HG02610 (cell line): ENCODE measurements around the gene ABL1.
A peak's percentile ranks its signal among the peaks of the same experiment; 100 is the strongest.

ENCODE experiments used
- ATAC-seq: cut with Tn5 transposase; IDR thresholded peaks from one replicate; pipeline ENCODE4 v1.9.1; 2021; ENCODE audit warnings: mild to moderate bottlenecking, moderate library complexity; ENCODE audit not compliant: unreplicated experiment

ABL1 gene

DNA sequence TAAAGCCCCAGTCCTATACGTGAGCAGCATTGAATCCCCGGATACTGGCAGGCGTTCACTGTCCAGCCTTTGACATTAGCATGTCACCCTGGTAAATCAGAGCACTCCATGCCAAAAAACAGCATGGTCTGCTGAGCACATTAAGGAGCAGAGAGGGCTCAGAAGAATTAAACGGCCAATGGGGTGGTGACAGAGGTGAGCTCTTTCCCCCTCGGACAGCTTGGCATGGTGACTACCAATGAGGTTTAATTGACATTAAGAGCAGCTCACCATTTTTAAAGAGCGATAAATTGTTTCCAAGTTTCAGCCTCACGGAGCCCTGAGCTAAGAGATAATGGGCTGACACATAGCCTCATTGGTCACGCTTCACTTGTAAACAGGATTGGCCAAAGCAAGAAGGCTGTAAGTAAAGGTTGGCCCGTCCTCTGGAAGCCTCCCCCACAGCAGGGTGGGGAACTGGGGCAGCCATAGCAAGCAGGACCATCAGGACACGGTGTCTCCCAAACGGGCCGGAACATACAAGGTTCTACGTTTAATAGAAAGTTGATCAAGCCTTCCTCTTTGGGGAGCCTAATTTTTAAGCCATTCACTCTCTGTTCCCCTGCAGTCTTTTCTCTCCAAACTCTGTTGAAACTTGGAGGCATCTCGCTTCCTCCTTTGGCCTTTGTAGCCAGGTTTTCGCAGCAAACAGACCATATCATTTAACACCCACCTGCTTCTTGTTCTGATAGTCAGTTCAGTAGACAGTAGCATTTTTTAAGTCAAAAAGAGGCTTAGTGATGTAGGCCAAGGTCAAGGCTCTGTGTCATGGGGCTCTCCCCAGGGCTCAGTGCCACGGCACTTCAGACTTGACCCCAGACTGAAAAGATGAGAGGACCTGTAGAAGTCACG lies 35.7 kb downstream of the ABL1 start:
- ATAC-seq = peak; percentile 79

DNA sequence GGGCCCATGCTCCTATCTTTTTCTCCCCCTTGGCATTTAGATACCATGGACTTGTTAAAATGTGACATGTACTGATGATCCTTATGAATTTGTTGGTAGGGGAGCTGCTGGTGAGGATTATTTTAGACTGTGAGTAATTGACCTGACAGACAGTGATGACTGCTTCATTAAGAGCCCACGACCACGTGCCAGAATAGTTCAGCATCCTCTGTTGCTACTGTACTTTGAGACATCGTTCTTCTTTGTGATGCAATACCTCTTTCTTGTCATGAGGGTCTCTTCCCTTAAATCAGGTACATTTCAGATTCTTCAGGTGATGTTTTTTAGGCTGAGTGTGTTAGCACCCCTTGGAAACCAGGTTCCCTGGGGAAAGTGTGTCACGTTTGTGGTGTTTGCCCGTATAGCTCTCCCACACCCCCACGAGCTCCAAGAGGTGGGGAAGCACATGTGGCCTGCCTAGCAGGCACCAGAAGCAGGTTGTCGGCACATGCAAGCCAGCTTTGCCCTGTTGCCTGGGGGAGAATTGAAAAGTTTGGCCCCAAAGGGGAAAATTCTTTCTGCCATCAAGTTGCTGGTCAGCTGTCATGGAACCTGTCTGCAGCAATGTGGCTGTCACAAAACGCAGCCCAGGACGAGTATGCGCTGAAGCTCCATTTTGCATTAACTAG lies 36.5 kb downstream of the ABL1 start:
- peak; percentile 34 for ATAC-seq

DNA sequence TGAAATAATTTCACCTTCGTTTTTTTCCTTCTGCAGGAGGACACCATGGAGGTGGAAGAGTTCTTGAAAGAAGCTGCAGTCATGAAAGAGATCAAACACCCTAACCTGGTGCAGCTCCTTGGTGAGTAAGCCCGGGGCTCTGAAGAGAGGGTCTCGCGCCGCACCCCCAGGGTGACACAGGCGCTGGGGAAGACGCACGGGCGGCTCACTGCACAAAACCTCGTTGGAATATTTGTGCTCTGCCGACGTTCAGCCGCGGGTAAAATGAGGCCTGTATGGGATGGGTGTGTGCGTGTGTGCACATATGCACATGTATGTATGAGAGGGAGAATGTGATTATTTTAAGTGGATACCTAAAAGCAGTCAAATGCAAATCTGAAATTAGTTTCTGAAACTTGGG lies 37.0 kb downstream of the ABL1 start:
- no peak for ATAC-seq

DNA sequence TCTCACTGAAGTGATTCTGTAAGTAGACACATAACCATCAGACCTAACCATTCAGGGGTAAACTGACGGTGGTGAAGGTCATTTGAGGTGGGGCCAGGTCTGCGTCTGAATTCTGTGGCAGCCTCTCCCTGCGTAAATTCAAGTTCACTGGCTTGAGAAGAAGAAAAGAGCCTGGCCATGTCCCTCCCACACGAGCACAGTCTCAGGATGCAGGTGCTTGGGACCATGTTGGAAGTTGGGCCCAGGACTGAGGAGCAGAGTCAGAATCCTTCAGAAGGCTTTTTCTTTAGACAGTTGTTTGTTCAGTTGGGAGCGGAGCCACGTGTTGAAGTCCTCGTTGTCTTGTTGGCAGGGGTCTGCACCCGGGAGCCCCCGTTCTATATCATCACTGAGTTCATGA lies 37.5 kb downstream of the ABL1 start:
- ATAC-seq = no peak

DNA sequence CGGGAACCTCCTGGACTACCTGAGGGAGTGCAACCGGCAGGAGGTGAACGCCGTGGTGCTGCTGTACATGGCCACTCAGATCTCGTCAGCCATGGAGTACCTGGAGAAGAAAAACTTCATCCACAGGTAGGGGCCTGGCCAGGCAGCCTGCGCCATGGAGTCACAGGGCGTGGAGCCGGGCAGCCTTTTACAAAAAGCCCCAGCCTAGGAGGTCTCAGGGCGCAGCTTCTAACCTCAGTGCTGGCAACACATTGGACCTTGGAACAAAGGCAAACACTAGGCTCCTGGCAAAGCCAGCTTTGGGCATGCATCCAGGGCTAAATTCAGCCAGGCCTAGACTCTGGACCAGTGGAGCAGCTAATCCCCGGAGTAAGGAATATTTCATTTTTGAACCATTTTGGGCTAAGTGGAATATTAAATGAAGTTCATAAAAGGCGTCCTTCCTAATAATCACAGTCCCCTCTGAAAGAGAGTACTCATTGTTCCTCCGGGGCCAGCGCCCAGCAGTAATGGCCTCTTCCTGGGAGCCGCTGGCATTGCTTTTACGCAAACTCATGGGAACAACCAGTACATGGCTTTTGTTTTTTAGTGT lies 38.0 kb downstream of the ABL1 start:
- ATAC-seq = no peak

DNA sequence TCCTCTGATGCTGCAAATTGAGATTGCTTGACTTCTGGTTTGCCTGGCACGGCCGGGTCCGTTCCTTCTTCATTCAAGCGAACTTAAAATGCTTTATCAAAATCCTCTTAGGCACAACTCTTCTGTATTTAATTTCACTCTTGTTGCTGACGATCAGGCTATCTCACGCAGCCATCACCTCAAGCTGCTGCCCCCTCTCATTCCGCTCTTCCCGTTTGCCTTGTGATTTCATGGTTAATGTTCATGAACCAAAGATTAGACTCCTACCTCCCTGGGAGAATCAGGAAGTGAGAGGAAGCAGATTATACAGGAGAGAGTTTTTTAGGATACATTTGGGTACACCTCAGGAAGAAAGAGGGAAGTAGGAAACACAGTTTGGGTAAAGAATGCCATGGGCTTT lies 38.9 kb downstream of the ABL1 start:
- ATAC-seq = no peak

DNA sequence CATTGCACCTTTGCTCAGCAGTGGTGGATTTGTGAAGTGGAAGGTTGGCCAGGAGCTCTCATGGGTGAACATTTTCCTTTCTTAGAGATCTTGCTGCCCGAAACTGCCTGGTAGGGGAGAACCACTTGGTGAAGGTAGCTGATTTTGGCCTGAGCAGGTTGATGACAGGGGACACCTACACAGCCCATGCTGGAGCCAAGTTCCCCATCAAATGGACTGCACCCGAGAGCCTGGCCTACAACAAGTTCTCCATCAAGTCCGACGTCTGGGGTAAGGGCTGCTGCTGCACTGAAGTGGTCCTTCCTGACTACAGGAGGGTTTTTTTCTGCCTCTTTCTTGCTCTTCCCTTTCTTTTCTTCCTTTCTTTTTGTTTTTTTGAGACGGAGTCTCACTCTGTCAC lies 39.7 kb downstream of the ABL1 start:
- no peak for ATAC-seq

DNA sequence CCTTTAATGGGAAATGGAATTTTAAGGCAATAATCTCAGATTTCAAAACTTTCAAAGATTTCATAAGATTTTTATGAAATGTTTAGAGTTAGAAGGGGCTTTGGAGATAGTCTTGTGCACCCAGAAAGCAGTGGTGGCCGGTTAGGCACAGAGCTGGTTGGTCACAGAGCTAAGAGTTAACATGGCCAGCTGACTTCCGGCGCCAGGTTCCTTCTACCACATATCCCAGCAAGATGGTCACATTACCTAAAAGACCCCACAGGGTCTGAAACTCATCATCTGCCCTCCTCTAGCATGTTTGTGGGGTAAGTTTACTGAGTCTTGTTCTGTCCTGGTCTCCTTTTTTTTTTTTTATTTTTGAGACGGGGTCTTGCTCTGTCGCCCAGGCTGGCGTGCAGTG lies 42.2 kb downstream of the ABL1 start:
- no peak for ATAC-seq

DNA sequence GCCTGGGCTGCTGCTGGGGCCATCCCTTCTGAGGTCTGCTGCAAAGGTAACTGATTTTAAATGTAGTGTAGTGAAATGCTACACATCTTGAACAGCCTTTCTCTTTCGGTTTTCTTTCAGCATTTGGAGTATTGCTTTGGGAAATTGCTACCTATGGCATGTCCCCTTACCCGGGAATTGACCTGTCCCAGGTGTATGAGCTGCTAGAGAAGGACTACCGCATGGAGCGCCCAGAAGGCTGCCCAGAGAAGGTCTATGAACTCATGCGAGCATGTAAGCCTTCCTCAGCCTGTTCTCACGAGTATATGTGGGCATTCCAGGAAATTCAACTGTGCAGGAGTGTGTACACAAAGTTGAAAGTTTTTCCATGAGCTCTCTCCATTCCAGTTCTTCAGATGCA lies 43.2 kb downstream of the ABL1 start:
- ATAC-seq = no peak

DNA sequence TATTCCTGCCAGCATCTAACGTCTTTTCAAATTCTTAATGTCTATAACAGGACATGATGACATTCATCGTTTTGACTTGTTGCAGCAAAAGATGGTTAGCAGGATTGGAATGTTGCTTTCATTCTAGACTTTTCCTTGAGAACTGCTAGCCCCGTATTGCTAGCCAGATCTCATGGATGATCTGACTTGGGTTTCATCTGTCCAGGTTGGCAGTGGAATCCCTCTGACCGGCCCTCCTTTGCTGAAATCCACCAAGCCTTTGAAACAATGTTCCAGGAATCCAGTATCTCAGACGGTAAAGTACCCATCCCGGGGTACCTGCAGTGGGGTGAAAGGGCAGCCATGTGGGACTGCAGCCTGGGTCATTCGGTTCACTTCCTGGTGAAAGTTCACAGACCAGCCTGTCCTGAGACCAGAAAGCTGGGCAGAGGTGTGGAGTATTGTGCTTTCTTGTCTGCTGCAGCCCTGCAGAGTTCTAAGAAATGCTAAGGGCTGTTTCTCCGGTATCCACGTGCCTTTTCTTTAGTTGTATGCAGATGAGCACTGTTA lies 44.9 kb downstream of the ABL1 start:
- ATAC-seq = no peak

DNA sequence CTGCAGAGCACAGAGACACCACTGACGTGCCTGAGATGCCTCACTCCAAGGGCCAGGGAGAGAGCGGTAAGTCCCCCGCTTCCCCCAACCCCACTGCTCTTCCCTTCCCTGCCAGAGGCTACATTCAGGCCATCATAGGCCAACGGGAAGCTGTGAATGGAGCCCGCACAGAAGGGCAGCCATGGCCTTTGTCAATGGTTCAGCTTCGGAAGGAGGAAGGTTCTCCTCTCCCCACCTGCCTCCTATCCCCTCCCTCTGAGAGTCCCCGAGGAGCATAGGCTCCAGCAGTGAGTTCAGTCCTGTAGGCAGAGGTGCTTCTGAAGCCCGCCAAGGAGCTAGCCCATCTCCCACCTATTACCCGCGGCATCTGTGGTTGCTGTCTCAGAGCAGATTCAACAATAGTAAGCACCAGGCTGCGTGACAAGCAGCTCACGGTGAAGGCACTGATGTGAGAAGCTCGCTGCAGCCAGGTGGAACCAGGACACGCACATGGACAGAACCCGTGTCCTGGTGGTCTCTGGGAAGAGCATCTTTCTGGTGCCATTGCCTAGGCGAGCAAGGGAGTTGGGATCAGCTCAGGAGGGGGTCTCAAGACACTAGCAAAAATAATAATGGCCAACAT lies 45.7 kb downstream of the ABL1 start:
- no peak for ATAC-seq

DNA sequence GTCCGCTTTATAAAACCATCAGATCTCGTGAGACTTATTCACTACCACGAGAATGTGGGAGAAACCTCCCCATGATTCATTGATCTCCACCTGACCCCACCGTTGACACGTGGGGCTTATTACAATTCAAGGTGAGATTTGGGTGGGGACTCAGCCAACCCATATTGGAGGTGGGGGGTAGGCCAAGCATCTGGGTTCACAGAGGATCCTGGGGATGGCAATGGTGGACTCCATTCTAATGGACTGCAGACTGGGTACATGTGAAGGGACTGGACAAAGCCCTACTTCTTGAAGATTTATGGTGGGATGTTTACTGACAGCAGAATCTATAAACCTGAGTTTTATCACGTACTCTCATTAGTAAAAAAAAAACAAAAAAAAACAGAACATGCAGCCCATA lies 46.5 kb downstream of the ABL1 start:
- ATAC-seq = no peak

DNA sequence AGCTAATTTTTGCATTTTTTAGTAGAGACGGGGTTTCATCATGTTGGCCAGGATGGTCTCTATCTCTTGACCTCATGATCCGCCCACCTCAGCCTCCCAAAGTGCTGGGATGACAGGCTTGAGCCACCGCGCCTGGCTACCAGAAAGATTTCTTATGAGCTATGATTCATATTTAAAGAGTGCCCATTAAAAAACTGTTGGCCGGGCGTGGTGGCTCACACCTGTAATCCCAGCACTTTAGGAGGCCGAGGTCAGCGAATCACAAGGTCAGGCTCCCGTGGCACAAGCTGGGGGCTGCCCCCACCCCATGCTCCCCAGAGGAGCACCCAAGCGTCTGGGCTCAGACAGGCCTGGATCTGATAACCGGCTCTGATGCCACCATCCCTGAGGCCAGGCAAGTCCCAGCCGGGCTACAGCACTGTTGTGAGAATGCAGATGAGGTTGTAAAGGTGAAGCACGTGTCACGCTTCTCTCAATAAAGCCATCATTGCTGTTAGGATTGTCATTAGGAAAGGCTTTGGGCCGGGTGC lies 47.7 kb downstream of the ABL1 start:
- ATAC-seq = no peak

DNA sequence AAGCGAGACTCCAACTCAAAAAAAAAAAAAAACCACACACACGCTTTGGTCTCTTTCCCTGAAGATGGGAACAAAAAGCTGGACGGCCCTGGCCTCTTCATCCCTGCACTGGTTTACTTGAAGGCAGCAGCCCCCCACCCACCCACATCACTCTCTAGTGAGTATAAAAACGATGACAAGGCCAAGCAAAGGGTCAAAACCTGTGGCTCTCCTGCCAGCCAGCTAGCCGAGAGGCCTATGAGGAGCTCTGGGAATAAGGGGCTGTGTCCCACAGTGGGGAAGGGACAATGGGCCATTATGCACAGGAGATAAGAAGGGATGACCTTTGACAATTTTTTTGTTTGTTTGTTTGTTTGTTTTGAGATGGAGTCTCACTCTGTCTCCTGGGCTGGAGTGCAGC lies 48.4 kb downstream of the ABL1 start:
- no peak for ATAC-seq

DNA sequence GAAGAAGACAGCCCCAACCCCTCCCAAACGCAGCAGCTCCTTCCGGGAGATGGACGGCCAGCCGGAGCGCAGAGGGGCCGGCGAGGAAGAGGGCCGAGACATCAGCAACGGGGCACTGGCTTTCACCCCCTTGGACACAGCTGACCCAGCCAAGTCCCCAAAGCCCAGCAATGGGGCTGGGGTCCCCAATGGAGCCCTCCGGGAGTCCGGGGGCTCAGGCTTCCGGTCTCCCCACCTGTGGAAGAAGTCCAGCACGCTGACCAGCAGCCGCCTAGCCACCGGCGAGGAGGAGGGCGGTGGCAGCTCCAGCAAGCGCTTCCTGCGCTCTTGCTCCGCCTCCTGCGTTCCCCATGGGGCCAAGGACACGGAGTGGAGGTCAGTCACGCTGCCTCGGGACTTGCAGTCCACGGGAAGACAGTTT lies 49.1 kb downstream of the ABL1 start:
- no peak for ATAC-seq

DNA sequence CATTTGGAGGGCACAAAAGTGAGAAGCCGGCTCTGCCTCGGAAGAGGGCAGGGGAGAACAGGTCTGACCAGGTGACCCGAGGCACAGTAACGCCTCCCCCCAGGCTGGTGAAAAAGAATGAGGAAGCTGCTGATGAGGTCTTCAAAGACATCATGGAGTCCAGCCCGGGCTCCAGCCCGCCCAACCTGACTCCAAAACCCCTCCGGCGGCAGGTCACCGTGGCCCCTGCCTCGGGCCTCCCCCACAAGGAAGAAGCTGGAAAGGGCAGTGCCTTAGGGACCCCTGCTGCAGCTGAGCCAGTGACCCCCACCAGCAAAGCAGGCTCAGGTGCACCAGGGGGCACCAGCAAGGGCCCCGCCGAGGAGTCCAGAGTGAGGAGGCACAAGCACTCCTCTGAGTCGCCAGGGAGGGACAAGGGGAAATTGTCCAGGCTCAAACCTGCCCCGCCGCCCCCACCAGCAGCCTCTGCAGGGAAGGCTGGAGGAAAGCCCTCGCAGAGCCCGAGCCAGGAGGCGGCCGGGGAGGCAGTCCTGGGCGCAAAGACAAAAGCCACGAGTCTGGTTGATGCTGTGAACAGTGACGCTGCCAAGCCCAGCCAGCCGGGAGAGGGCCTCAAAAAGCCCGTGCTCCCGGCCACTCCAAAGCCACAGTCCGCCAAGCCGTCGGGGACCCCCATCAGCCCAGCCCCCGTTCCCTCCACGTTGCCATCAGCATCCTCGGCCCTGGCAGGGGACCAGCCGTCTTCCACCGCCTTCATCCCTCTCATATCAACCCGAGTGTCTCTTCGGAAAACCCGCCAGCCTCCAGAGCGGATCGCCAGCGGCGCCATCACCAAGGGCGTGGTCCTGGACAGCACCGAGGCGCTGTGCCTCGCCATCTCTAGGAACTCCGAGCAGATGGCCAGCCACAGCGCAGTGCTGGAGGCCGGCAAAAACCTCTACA lies 49.8 kb downstream of the ABL1 start:
- ATAC-seq = no peak

DNA sequence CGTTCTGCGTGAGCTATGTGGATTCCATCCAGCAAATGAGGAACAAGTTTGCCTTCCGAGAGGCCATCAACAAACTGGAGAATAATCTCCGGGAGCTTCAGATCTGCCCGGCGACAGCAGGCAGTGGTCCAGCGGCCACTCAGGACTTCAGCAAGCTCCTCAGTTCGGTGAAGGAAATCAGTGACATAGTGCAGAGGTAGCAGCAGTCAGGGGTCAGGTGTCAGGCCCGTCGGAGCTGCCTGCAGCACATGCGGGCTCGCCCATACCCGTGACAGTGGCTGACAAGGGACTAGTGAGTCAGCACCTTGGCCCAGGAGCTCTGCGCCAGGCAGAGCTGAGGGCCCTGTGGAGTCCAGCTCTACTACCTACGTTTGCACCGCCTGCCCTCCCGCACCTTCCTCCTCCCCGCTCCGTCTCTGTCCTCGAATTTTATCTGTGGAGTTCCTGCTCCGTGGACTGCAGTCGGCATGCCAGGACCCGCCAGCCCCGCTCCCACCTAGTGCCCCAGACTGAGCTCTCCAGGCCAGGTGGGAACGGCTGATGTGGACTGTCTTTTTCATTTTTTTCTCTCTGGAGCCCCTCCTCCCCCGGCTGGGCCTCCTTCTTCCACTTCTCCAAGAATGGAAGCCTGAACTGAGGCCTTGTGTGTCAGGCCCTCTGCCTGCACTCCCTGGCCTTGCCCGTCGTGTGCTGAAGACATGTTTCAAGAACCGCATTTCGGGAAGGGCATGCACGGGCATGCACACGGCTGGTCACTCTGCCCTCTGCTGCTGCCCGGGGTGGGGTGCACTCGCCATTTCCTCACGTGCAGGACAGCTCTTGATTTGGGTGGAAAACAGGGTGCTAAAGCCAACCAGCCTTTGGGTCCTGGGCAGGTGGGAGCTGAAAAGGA lies 50.7 kb downstream of the ABL1 start:
- no peak for ATAC-seq

DNA sequence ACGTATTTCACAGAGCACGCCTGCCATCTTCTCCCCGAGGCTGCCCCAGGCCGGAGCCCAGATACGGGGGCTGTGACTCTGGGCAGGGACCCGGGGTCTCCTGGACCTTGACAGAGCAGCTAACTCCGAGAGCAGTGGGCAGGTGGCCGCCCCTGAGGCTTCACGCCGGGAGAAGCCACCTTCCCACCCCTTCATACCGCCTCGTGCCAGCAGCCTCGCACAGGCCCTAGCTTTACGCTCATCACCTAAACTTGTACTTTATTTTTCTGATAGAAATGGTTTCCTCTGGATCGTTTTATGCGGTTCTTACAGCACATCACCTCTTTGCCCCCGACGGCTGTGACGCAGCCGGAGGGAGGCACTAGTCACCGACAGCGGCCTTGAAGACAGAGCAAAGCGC lies 51.9 kb downstream of the ABL1 start:
- ATAC-seq = no peak
